ENCODE measurements around the gene DAGLA. TPM values are rescaled to one million over a fixed set of nuclear protein-coding genes. Genes with fewer than 3 reads are reported as not detected.
A peak's percentile ranks its signal among the peaks of the same experiment; 100 is the strongest.
"Not testable (repeated sequence)": the region's sequence is repeated elsewhere in the genome, so short reads cannot be mapped to it uniquely, and the experiment has no call there.

DAGLA gene
- total RNA-seq, 4 donors from 2014 or later: 5.8 to 18.9 (median 10.2) TPM

- Histone ChIP-seq H3K4me1 (no peaks in the 10 kb centered on the region), H3K9me3 (no peaks in the 10 kb centered on the region), H3K36me3 (no peaks in the 10 kb centered on the region), H3K4me3 (no peak overlapping the region), H3K27me3 (no peaks in the 10 kb centered on the region), H3K27ac (no peak overlapping the region)
- TF ChIP-seq POLR2A (IDR thresholded peaks at IDR 0.05): no peak
- TF ChIP-seq, protein P1, sequence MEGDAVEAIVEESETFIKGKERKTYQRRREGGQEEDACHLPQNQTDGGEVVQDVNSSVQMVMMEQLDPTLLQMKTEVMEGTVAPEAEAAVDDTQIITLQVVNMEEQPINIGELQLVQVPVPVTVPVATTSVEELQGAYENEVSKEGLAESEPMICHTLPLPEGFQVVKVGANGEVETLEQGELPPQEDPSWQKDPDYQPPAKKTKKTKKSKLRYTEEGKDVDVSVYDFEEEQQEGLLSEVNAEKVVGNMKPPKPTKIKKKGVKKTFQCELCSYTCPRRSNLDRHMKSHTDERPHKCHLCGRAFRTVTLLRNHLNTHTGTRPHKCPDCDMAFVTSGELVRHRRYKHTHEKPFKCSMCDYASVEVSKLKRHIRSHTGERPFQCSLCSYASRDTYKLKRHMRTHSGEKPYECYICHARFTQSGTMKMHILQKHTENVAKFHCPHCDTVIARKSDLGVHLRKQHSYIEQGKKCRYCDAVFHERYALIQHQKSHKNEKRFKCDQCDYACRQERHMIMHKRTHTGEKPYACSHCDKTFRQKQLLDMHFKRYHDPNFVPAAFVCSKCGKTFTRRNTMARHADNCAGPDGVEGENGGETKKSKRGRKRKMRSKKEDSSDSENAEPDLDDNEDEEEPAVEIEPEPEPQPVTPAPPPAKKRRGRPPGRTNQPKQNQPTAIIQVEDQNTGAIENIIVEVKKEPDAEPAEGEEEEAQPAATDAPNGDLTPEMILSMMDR (IDR thresholded peaks at IDR 0.05): peak in 4 of 6 experiments; percentile 12 to 68 (median 63)
- peak in 1 of 3 donors; percentile 58 for DNase-seq
Observed at GRCh38 chr11:61671527-61671926, 8.7 kb upstream of the DAGLA start.

GRCh38 chr11:61673946-61674467, 6.2 kb upstream of the DAGLA start:
- not testable (repeated sequence) for H3K27ac ChIP-seq, H3K36me3 ChIP-seq, H3K4me1 ChIP-seq, H3K9me3 ChIP-seq, DNase-seq, H3K4me3 ChIP-seq, H3K27me3 ChIP-seq

- DNase-seq: no peak
- TF ChIP-seq POLR2A (IDR thresholded peaks at IDR 0.05): no peak
- TF ChIP-seq, protein P1 (IDR thresholded peaks at IDR 0.05): no peak
- Histone ChIP-seq H3K27me3 (no peaks in the 10 kb centered on the region), H3K9me3 (no peaks in the 10 kb centered on the region), H3K27ac (no peak overlapping the region), H3K36me3 (no peaks in the 10 kb centered on the region), H3K4me1 (peaks cover 0 to 10% (median 2%) of the 10 kb centered on the region in 4 donors), H3K4me3 (no peak overlapping the region)
Observed at GRCh38 chr11:61675826-61676225, 4.4 kb upstream of the DAGLA start.

- H3K4me3 ChIP-seq: no peak overlapping the region
- no peaks in the 10 kb centered on the region for H3K36me3 ChIP-seq
- TF ChIP-seq, protein P1 (IDR thresholded peaks at IDR 0.05): no peak
- no peak for TF ChIP-seq POLR2A (IDR thresholded peaks at IDR 0.05)
- no peaks in the 10 kb centered on the region for H3K9me3 ChIP-seq
- no peak overlapping the region for H3K27ac ChIP-seq
- no peaks in the 10 kb centered on the region for H3K27me3 ChIP-seq
- DNase-seq: no peak
- H3K4me1 ChIP-seq: peaks cover 0 to 38% (median 3%) of the 10 kb centered on the region in 4 donors
Observed at GRCh38 chr11:61679296-61679695, 895 bp upstream of the DAGLA start.

- DNase-seq: no peak
- peaks cover 0 to 44% (median 5%) of the 10 kb centered on the region in 4 donors for H3K4me1 ChIP-seq
Observed at GRCh38 chr11:61680622-61681221, 531 bp downstream of the DAGLA start.

More at GRCh38 chr11:61680622-61681221, 531 bp downstream of the DAGLA start:
- Histone ChIP-seq H3K4me3 (peak overlapping the region; percentile 28 to 83 (median 44)), H3K27me3 (no peaks in the 10 kb centered on the region), H3K9me3 (no peaks in the 10 kb centered on the region), H3K27ac (peak overlapping the region in 1 of 4 donors; percentile 64), H3K36me3 (no peaks in the 10 kb centered on the region)
- TF ChIP-seq POLR2A (IDR thresholded peaks at IDR 0.05): no peak
- TF ChIP-seq, protein P1 (IDR thresholded peaks at IDR 0.05): no peak
